Fibroblast of mammary gland (primary cell): Measurements from ENCODE around the gene PSMD12.

Source experiments
- DNase-seq: peaks from one replicate; pipeline ENCODE4 v3.0.0-alpha.2; 2010; ENCODE audit warnings: low read depth
- H3K4me3 ChIP-seq: 2 replicates; pipeline ENCODE4 v1.5.1; 2011; ENCODE audit warnings: low read depth, mild to moderate bottlenecking, low read length, moderate library complexity; ENCODE audit not compliant: control insufficient read depth
- CTCF ChIP-seq: conservative IDR thresholded peaks from 2 replicates; pipeline ENCODE4 v1.5.1; 2011; ENCODE audit warnings: low read depth, low read length, inconsistent platforms; ENCODE audit not compliant: control insufficient read depth, insufficient read depth

PSMD12 gene

GRCh38 chr17:67290244-67290643, 76.1 kb downstream of the PSMD12 start:
- DNase-seq: no peak
- TF ChIP-seq CTCF: no peak
- no peak overlapping the region for H3K4me3 ChIP-seq

- peak; percentile 69 for DNase-seq
- no peak overlapping the region for H3K4me3 ChIP-seq
- TF ChIP-seq CTCF: no peak
These were observed 77.0 kb downstream of the PSMD12 start for GRCh38 chr17:67289181-67289876.
